GM12874 (cell line): ENCODE measurements around the gene STN1.

Experiments
- CTCF ChIP-seq: IDR thresholded peaks from 2 replicates; pipeline ENCODE4 v1.5.1; 2011; ENCODE audit warnings: low read depth, mild to moderate bottlenecking, control low read depth, low read length, moderate library complexity; ENCODE audit not compliant: insufficient read depth

Gene STN1

GRCh38 chr10:103849880-103850571 is 68.0 kb downstream of the STN1 start:
- TF ChIP-seq CTCF: no peak

- no peak for TF ChIP-seq CTCF
Observed at GRCh38 chr10:103849212-103849877, 68.6 kb downstream of the STN1 start.

- peak; percentile 55; the same call in 1 of the 2 replicates for TF ChIP-seq CTCF
Observed at GRCh38 chr10:103847909-103848468, 70.0 kb downstream of the STN1 start.

GRCh38 chr10:103847346-103847745 is 70.6 kb downstream of the STN1 start:
- TF ChIP-seq CTCF: no peak

- TF ChIP-seq CTCF: no peak
Observed at GRCh38 chr10:103845972-103846371, 72.0 kb downstream of the STN1 start.

GRCh38 chr10:103843854-103844570 is 74.0 kb downstream of the STN1 start:
- TF ChIP-seq CTCF: no peak

GRCh38 chr10:103843045-103843444 is 74.9 kb downstream of the STN1 start:
- TF ChIP-seq CTCF: no peak
